GM12878 (cell line): Measurements from ENCODE around the gene DNAJB14. TPM values are rescaled to one million over a fixed set of nuclear protein-coding genes. Genes with fewer than 3 reads are reported as not detected.

Experiments used
- ATAC-seq: fragments of 200-7000 bp; cut with Tn5 transposase; 3 replicates; pipeline ENCODE4 v1.9.1; 2020; ENCODE audit warnings: mild to moderate bottlenecking, moderate library complexity
- BruUV-seq: library from RNA; stranded (reverse); fragments of 400-500 nt; replicated peaks from 2 replicates; lab custom pipeline; 2021; lab: Mats Ljungman, UMichigan
- CTCF ChIA-PET: fragments of 300-600 bp; sonication (Branson Sonifier 250); formaldehyde crosslinking; extraction: SDS; loops from one replicate; lab custom pipeline; 2021; ENCODE audit warnings: inconsistent platforms; lab: Yijun Ruan, JAX
- POLR2A ChIA-PET: fragments of 350-600 bp; formaldehyde crosslinking; extraction: SDS; loops from one replicate; lab custom pipeline; 2021; ENCODE audit warnings: inconsistent platforms; lab: Charles Lee
- RAD21 ChIA-PET: fragments of 300-600 bp; sonication (Branson Sonifier 250); formaldehyde crosslinking; loops from one replicate; lab custom pipeline; 2023; ENCODE audit warnings: antibody characterized with exemption; ENCODE audit not compliant: unreplicated experiment; lab: Charles Lee
- SMC1A ChIA-PET: fragments of 300-600 bp; sonication (Branson Sonifier 250); formaldehyde crosslinking; loops from one replicate; lab custom pipeline; 2023; ENCODE audit not compliant: unreplicated experiment, uncharacterized antibody; lab: Charles Lee
- DNase-seq: peaks from one replicate; pipeline ENCODE4 v3.0.0-alpha.2; 2011; ENCODE audit warnings: low read depth, low spot score
- FAIRE-seq: peaks from 3 replicates; lab custom pipeline; 2011; peaks lifted over from hg19 to GRCh38; lab: Jason Lieb, UNC
- H2AFZ ChIP-seq: 2 replicates; pipeline ENCODE4 v1.6.0; 2011; ENCODE audit warnings: low read depth, low read length, control low read depth; ENCODE audit not compliant: control insufficient read depth
- H3K27ac ChIP-seq: 2 replicates; pipeline ENCODE4 v1.5.1; 2011; ENCODE audit warnings: control low read depth; ENCODE audit not compliant: control insufficient read depth, insufficient read depth
- H3K27me3 ChIP-seq, 2 experiments: replicated peaks in 1 of 2; 2 replicates each; pipeline versions ENCODE4 v1.6.0 to v1.6.1; 2011; ENCODE audit warnings: low read length in 1 of 2; ENCODE audit not compliant: control insufficient read depth in 2 of 2, insufficient read depth in 2 of 2
- H3K36me3 ChIP-seq, 2 experiments: 2 replicates each; pipeline ENCODE4 v1.5.1; 2011; ENCODE audit warnings: low read length in 1 of 2; ENCODE audit not compliant: control insufficient read depth in 2 of 2, insufficient read depth in 2 of 2
- H3K4me1 ChIP-seq: 2 replicates; pipeline ENCODE4 v1.6.1; 2011; ENCODE audit warnings: mild to moderate bottlenecking, low read length, moderate library complexity, mixed read lengths; ENCODE audit not compliant: control insufficient read depth, insufficient read depth
- H3K4me2 ChIP-seq: 2 replicates; pipeline ENCODE4 v1.6.0; 2011; ENCODE audit warnings: control low read depth; ENCODE audit not compliant: control insufficient read depth, insufficient read depth
- H3K4me3 ChIP-seq: fragments of 200-600 bp; sonication (generic); 2 replicates; pipeline ENCODE4 v1.5.1; 2016
- H3K79me2 ChIP-seq: 2 replicates; pipeline ENCODE4 v1.6.0; 2011; ENCODE audit warnings: low read length; ENCODE audit not compliant: control insufficient read depth, insufficient read depth
- H3K9ac ChIP-seq: 2 replicates; pipeline ENCODE4 v1.8.0; 2011; ENCODE audit warnings: low read length, control low read depth, mixed read lengths; ENCODE audit not compliant: control insufficient read depth, insufficient read depth
- H3K9me3 ChIP-seq: replicated peaks from 3 replicates; pipeline ENCODE4 v1.5.1; 2011; ENCODE audit warnings: mild to moderate bottlenecking, low read length; ENCODE audit not compliant: control insufficient read depth, insufficient read depth
- H4K20me1 ChIP-seq: 2 replicates; pipeline ENCODE4 v1.6.0; 2011; ENCODE audit not compliant: control insufficient read depth, insufficient read depth
- RAD21 ChIP-seq: IDR thresholded peaks from 2 replicates; pipeline ENCODE4 v1.6.1; 2011; ENCODE audit warnings: mild to moderate bottlenecking, low read depth, low read length, moderate library complexity; ENCODE audit not compliant: insufficient read depth
- RUNX3 ChIP-seq: IDR thresholded peaks from 2 replicates; pipeline ENCODE4 v1.6.1; 2012; ENCODE audit warnings: low read length, inconsistent platforms
- YY1 ChIP-seq: IDR thresholded peaks from 2 replicates; pipeline ENCODE4 v1.6.1; 2011; ENCODE audit warnings: low read depth, mild to moderate bottlenecking, low read length
- WGBS: methylation state at CpG from one replicate; pipeline ENCODE4 v1.1.6; 2016; ENCODE audit warnings: low lambda C conversion rate; ENCODE audit not compliant: insufficient replicate concordance, insufficient coverage; ENCODE audit errors: missing lambda C conversion rate; 5-methylcytosine and 5-hydroxymethylcytosine counted together
- in situ Hi-C: fragments of 300-500 bp; cut with MboI; formaldehyde crosslinking; loops from 9 replicates; pipeline ENCODE4 v1.14.3; 2018; ENCODE audit warnings: mixed read lengths
- intact Hi-C: fragments of 100-400 bp; cut with micrococcal nuclease; formaldehyde crosslinking; loops from one replicate; pipeline ENCODE4 v1.14.2; 2022; ENCODE audit not compliant: unreplicated experiment
- polyA plus RNA-seq, 11 experiments: library from polyadenylated mRNA; depleted of rRNA in 4 of 11; unstranded in 6 of 11; stranded (reverse) in 5 of 11; fragments of >200 nt; fragmentation: Nextera tagmentation in 4 of 11; fragmentation: Illumina TruSeq in 1 of 11; extraction: Ambion mirVana in 4 of 11; extraction: Trizol in 1 of 11; gene quantifications; 1 replicate in 1 of 11; 2 replicates in 10 of 11; pipeline versions ENCODE4 v1.2.1 to v1.2.3, GENCODE V29; 2011 to 2016; ENCODE audit warnings: inconsistent platforms in 2 of 11, missing spikeins in 2 of 11, low read depth in 1 of 11
- total RNA-seq, 4 experiments: library from RNA; depleted of rRNA in 3 of 4; stranded (reverse); fragments of >200 nt in 3 of 4; fragmentation: Illumina TruSeq in 1 of 4; extraction: Trizol in 1 of 4; gene quantifications; 2 replicates each; pipeline versions ENCODE4 v1.2.1 to v1.2.3, GENCODE V29; 2013 to 2021

Gene DNAJB14
- total and polyA plus RNA-seq, 10 of the 15 experiments (the other 5 are each of a cell fraction or from before 2014, with no cell fraction given), result 9.5 to 49.2 (median 27.8) TPM

- no peak for TF ChIP-seq RAD21
- in situ Hi-C loops, result loop anchor here (5.0 kb wide), 1 partner anchor 60 kb away; no protein-coding TSS in a partner anchor
- Histone ChIP-seq H4K20me1 (no peaks in the 10 kb centered on the region), H3K36me3 (peaks cover 9 to 21% of the 10 kb centered on the region in 2 experiments; a peak in 3 of 4 replicates), H3K79me2 (no peaks in the 10 kb centered on the region), H3K4me3 (no peak overlapping the region), H3K27ac (no peak overlapping the region), H3K9ac (no peak overlapping the region), H3K4me2 (no peak overlapping the region), H3K4me1 (no peaks in the 10 kb centered on the region), H2AFZ (no peak overlapping the region), H3K27me3 (no peaks in the 10 kb centered on the region), H3K9me3 (no peaks in the 10 kb centered on the region)
- ChIA-PET CTCF (no interaction called here), POLR2A (no interaction called here), RAD21 (interaction anchor here (0.8 kb wide), 1 partner anchor 322 kb away, joined by 3 read pairs; no protein-coding TSS in a partner anchor), SMC1A (no interaction called here)
- no TSS peak for BruUV-seq
- no peak for FAIRE-seq
- no peak for DNase-seq
- ATAC-seq, result no peak
- intact Hi-C loops, result no loop called here
Measured at GRCh38 chr4:99872570-99872969, 73.8 kb downstream of the DNAJB14 start.

- in situ Hi-C loops, result no loop called here
- Histone ChIP-seq H2AFZ (no peak overlapping the region), H3K36me3 (peaks cover 9 to 28% of the 10 kb centered on the region in 2 experiments), H3K4me2 (no peak overlapping the region), H3K79me2 (no peaks in the 10 kb centered on the region), H4K20me1 (no peaks in the 10 kb centered on the region), H3K27ac (no peak overlapping the region), H3K9me3 (no peaks in the 10 kb centered on the region), H3K9ac (no peak overlapping the region), H3K4me1 (no peaks in the 10 kb centered on the region), H3K27me3 (no peaks in the 10 kb centered on the region), H3K4me3 (no peak overlapping the region)
- peak; percentile 66 for ATAC-seq
- ChIA-PET CTCF (no interaction called here), SMC1A (interaction anchor here (0.8 kb wide), 1 partner anchor 59 kb away, joined by 3 read pairs; no protein-coding TSS in a partner anchor), RAD21 (interaction anchor here (1.0 kb wide), 1 partner anchor 20 kb away, joined by 3 read pairs; no protein-coding TSS in a partner anchor), POLR2A (no interaction called here)
- FAIRE-seq, result no peak
- TF ChIP-seq YY1, result no peak
- 0 out of 2 replicates have a peak, but pooled peaks have one; percentile 18 for TF ChIP-seq RUNX3
- intact Hi-C loops, result no loop called here
- BruUV-seq, result no TSS peak
- 76% methylated on average over 8 of the region's 8 CpGs for WGBS
- no peak for DNase-seq
Measured at GRCh38 chr4:99868126-99868596, 78.3 kb downstream of the DNAJB14 start.
